HT1080 (cell line): Measurements from ENCODE around the gene TPCN2. TPM values are rescaled to one million over a fixed set of nuclear protein-coding genes. Genes with fewer than 3 reads are reported as not detected.

Experiments
- DNase-seq: peaks from one replicate; pipeline ENCODE4 v3.0.0-alpha.2; 2015; ENCODE audit warnings: low read depth
- total RNA-seq: library from RNA; depleted of rRNA; stranded (reverse); fragments of >200 nt; shearing (Covaris generic); gene quantifications from 2 replicates; pipeline ENCODE4 v1.2.3, GENCODE V29; 2014

TPCN2 gene
- total RNA-seq, 1 experiment from 2014 or later = 7.2 TPM

DNA sequence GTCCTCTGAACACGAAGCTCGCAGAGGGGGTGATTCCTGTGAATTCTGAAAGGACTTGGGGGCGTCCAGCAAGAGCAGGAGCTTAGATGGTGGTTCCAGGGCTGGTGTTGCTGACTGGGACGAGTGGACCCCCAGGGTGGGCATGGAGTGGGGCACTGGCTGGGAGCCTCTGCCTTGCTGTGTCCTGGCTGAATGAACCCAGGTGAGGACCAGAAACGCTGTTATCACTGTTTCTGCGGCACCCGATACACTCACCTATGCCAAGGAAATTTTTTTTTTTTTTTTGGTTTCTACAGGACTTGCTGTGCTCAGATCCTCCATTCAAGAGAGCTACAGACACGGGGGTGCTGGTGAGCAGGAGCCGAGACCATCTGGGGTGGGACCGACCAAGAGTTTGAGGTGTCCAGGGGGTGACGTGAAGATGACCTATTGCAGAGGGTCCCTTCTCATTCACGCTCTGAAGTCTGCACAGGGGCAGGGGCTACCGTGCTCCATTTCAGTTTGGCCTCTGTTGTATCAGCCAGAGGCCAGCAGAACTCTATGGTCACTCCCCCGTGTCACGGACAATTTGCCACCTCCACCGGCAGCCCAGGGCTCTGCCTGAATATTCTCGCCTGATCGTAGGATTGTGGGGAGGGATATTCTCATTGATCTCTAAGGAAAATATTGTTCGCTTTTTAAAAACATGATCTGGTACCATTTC, 110.6 kb downstream of the TPCN2 start:
- DNase-seq = no peak

- DNase-seq = no peak
Observed at GRCh38 chr11:69160296-69161116, 111.8 kb downstream of the TPCN2 start.

- DNase-seq = no peak
Observed at GRCh38 chr11:69161117-69161407, 112.3 kb downstream of the TPCN2 start.

GRCh38 chr11:69162505-69162904, 113.8 kb downstream of the TPCN2 start:
- DNase-seq = no peak

GRCh38 chr11:69163842-69164241, 115.1 kb downstream of the TPCN2 start:
- DNase-seq = no peak

DNA sequence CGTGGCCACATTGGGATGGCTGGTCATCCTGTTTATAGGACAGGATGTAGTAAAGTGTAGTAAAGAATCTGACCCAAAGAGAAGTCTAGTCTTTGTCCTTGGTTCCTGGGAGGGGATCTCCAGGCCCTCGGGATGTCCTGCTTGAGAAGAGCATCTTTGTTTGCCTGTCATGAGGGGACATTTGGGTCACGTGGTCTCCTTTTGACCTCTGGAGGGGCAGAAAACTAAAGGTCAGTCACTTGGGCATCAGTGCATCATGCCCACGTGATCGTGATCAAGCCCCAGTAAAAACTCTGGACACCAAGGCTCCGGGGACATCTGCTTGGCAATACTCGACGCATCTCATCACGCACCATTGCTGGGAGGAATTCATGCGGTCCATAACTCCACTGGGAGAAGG, 116.1 kb downstream of the TPCN2 start:
- no peak for DNase-seq

GRCh38 chr11:69165775-69166174, 117.0 kb downstream of the TPCN2 start:
- DNase-seq = no peak

DNA sequence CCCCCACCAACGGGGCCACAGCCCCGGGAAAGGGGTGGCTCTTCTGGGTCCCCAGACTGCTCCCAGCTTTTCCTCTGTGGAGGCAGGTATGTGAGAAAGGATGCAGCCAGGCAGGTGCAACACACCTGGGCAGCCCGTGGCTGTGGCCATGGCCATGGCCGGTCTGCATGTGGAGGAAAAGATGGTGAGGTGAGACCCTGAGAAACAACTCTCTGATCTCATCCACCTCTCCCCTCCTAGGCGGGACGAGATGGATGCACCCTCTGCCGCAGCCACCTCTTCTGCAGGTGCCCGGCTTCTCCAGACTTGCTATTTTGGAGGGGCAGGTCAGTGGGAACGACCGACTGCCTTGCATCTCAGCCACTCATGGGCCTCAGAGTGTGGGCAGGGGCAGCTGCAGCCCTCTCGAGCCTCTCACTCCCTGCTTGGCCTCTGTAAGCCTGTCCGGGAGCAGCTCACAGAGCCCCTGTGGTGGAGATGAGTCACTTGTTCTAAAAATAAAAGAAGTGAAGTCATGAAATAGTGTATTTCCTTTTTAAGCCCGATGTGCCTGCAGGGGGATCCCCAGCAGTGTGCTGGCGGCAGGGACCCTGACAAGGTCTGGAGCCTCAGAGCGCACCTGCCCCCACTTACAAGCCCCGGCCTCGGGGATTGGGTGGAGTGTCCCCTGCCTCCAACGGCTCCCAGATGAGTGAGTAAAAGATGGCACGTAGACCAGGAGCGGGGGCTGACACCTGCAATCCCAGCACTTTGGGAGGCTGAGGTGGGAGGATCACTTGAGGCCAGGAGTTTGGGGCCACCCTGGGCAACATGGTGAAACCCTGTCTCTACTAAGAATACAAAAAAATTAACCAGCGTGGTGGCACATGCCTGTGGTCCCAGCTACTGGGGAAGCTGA, 117.7 kb downstream of the TPCN2 start:
- DNase-seq = peak; percentile 89

GRCh38 chr11:69167130-69167915, 118.6 kb downstream of the TPCN2 start:
- DNase-seq = no peak

- no peak for DNase-seq
Observed at GRCh38 chr11:69167916-69168691, 119.4 kb downstream of the TPCN2 start.

- DNase-seq = no peak
Observed at GRCh38 chr11:69169479-69169878, 120.7 kb downstream of the TPCN2 start.

DNA sequence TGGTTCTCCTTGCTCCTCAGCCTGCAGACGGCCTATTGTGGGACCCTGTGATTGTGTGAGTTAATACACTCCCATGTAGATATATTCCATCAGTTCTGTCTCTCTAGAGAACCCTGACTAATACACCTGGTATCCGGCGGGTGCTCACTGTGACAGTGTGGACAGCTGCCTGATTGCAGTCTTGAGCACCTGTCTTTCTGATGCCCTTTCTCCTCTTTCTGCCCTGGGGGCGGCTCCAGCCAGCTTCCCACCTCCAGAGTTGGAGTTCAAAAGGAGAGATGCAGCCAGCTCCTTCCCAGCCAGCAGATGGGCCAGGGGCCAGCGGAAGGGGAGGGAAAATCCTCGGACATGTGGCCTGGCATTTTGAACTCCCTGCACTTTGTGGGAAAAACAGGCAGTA, 122.0 kb downstream of the TPCN2 start:
- DNase-seq = no peak

DNA sequence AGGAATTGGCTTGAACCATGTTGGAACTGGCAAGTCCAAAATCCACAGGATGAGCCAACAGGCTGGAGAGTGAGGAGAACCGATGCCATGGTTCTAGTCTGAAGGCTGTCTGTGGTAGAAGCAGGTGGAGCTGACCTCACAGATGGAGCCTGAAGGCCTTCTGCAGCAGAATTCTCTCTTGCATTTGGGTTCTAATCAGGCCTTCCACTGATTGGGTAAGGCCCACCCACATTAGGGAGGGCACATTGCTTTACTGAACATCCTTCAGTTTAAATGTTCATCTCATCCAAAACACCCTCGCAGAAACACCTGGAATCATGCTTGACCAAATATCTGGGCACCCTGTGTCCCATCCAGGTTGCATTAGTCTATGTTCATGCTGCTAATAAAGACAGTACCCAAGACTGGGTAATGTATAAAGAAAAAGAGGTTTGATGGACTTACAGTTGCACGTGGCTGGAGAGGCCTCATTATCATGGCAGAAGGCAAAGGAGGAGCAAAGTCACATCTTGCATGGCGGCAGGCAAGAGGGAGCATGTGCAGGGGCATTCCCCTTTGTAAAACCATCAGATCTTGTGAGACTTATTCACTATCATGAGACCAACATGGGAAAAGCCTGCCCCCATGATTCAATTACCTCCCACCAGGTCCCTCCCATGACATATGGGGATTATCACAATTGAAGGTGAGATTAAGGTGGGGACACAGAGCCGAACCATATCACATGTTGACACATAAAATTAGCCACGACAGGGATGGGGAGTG, 122.9 kb downstream of the TPCN2 start:
- no peak for DNase-seq

DNA sequence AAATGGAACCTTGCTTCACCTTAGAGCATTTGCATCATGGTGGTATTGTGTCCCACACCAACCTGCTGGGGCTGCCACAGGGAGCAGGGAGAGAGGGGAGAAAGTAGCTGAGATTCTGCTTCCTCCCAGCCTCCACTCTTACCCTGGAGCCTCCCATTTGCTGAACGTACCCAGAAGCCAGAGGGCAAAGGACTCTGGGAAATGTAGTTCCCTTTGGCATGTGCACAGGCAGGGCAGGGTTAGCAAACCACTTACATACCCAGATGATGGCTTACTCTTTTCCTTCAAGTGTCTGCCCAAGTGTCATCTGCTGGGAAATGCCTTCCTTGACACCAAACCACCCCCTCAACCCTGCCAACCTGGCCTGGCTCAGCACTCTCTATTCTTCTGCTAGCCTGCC, 123.9 kb downstream of the TPCN2 start:
- DNase-seq = no peak

DNA sequence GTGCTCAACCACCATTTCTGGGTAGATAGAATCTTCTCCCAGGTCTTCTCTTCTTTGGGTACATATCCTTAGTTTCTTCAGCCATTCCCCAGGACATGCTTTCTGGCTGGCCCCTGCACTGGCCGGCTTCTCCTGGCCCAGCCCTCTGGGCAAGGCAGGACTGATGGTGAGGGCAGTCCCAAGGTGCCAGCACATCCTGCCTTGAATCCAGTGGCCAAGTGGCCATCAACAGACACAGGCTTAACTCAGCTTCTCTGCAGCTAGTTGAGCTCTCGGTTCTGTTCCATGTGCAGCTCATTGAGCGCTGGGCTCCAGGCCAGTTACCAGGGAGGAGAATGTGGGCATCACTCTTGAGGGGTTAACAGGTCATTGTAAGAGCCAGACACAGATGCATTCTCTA, 124.6 kb downstream of the TPCN2 start:
- no peak for DNase-seq

GRCh38 chr11:69173925-69174581, 125.3 kb downstream of the TPCN2 start:
- no peak for DNase-seq

DNA sequence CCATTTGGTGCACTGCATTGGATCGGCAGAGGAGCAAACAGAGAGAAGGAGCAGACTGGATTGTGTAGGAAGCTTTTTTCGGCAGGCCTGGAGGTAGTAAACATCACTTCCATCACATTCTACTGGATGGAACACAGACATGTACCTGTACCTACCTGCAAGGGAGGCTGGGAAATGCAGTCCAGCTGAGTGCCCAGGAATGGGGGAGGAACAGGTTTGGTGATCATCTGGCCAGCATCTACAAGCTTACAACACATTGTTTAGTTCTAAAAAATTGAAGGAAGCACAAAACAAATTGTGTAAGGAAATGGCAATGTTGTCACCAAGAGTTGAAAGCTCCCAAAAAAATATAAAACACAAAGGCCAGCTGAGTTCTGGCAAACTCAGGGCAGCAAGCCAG, 126.1 kb downstream of the TPCN2 start:
- DNase-seq = no peak

GRCh38 chr11:69178819-69179482, 130.2 kb downstream of the TPCN2 start:
- no peak for DNase-seq

DNA sequence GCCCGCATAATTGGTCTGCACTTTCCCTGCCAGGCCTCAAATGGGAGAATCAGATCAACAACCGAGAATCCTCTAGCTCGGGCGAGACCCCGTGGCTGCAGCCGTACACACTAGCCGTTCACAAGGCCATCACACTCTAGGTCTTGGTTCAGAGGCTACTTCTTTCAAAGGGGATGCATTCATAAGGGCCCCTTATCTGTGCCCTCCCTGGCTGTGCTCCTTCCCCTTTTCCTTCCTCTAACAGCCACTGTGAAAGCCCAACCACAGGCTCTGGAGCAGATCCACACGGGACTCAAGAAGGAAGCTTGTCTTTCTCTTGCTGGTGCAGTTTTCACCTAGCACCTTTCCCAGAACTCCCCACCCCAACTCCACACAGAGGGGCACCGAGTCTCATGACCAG, 131.5 kb downstream of the TPCN2 start:
- no peak for DNase-seq
